Retinal pigment epithelial cell (primary cell): ENCODE measurements around the gene MYL12A.
A peak's percentile ranks its signal among the peaks of the same experiment; 100 is the strongest.

ENCODE experiments used
- DNase-seq: peaks from one replicate; pipeline ENCODE4 v3.0.0-alpha.2; 2010; ENCODE audit warnings: low read depth
- H3K4me3 ChIP-seq: 2 replicates; pipeline ENCODE4 v1.5.1; 2011; ENCODE audit warnings: mild to moderate bottlenecking, low read length, control low read depth, moderate library complexity
- CTCF ChIP-seq: conservative IDR thresholded peaks from 2 replicates; pipeline ENCODE4 v1.5.1; 2011; ENCODE audit warnings: low read depth, low read length, control low read depth, inconsistent platforms

The MYL12A gene

GRCh38 chr18:3211236-3211992 is 36.2 kb upstream of the MYL12A start:
- no peak for DNase-seq
- TF ChIP-seq CTCF = no peak
- H3K4me3 ChIP-seq = no peak overlapping the region

- TF ChIP-seq CTCF = no peak
- DNase-seq = no peak
- H3K4me3 ChIP-seq = no peak overlapping the region
Measured at GRCh38 chr18:3212657-3213056, 34.9 kb upstream of the MYL12A start.

GRCh38 chr18:3213300-3214059 is 34.1 kb upstream of the MYL12A start:
- DNase-seq = no peak
- TF ChIP-seq CTCF = no peak
- H3K4me3 ChIP-seq = no peak overlapping the region

- DNase-seq = no peak
- no peak for TF ChIP-seq CTCF
- no peak overlapping the region for H3K4me3 ChIP-seq
Measured at GRCh38 chr18:3214855-3215637, 32.6 kb upstream of the MYL12A start.

- no peak overlapping the region for H3K4me3 ChIP-seq
- no peak for TF ChIP-seq CTCF
- no peak for DNase-seq
Measured at GRCh38 chr18:3216987-3217386, 30.6 kb upstream of the MYL12A start.

- no peak overlapping the region for H3K4me3 ChIP-seq
- DNase-seq = peak; percentile 44
- no peak for TF ChIP-seq CTCF
Measured at GRCh38 chr18:3217948-3218647, 29.5 kb upstream of the MYL12A start.
